SK-N-SH (cell line): Measurements from ENCODE around the gene SCN4A. TPM values are rescaled to one million over a fixed set of nuclear protein-coding genes. Genes with fewer than 3 reads are reported as not detected.

Experiments used
- CTCF ChIA-PET: fragments of 300-600, 350-600 bp; formaldehyde crosslinking; extraction: SDS; loops from one replicate; lab custom pipeline; 2021; lab: Yijun Ruan, JAX
- POLR2A ChIA-PET: fragments of 350-600 bp; sonication (Branson Sonifier 250); formaldehyde crosslinking; extraction: SDS; loops from one replicate; lab custom pipeline; 2020; ENCODE audit warnings: antibody characterized with exemption, inconsistent platforms; lab: Yijun Ruan, JAX
- DNase-seq: peaks from one replicate; pipeline ENCODE4 v3.0.0; 2012
- H2AFZ ChIP-seq: fragments of 200-600 bp; sonication (generic); 2 replicates; pipeline ENCODE4 v1.8.1; 2016; ENCODE audit warnings: antibody characterized with exemption, mild to moderate bottlenecking, low read depth
- H3F3A ChIP-seq: fragments of 200-600 bp; sonication (generic); replicated peaks from 2 replicates; pipeline ENCODE3; 2016; ENCODE audit warnings: antibody characterized with exemption, mild to moderate bottlenecking; ENCODE audit not compliant: insufficient read depth
- H3K27ac ChIP-seq, 2 experiments: fragments of 200-500 bp in 1 of 2; fragments of 200-600 bp in 1 of 2; sonication (Bioruptor generic) in 1 of 2; sonication (generic), shearing (Covaris generic) in 1 of 2; 2 replicates each; pipeline versions ENCODE4 v1.5.1 to v1.6.1; 2014 to 2016; ENCODE audit warnings: low read depth in 2 of 2, inconsistent platforms in 1 of 2, low read length in 1 of 2, mild to moderate bottlenecking in 1 of 2, mixed read lengths in 1 of 2
- H3K27me3 ChIP-seq: fragments of 200-600 bp; sonication (generic), shearing (Covaris generic); 2 replicates; pipeline ENCODE4 v1.6.1; 2016; ENCODE audit warnings: mixed run types; ENCODE audit not compliant: insufficient read depth
- H3K36me3 ChIP-seq, 2 experiments: fragments of 200-500 bp in 1 of 2; fragments of 200-600 bp in 1 of 2; sonication (Bioruptor generic) in 1 of 2; sonication (generic) in 1 of 2; replicated peaks in 1 of 2; 2 replicates each; pipeline versions ENCODE3 to v1.5.1; 2014 to 2016; ENCODE audit warnings: low read length in 1 of 2, mild to moderate bottlenecking in 1 of 2; ENCODE audit not compliant: insufficient read depth in 2 of 2, control insufficient read depth in 1 of 2
- H3K4me1 ChIP-seq, 2 experiments: fragments of 200-500 bp in 1 of 2; fragments of 200-600 bp in 1 of 2; sonication (Bioruptor generic) in 1 of 2; sonication (generic), shearing (Covaris generic) in 1 of 2; 2 replicates each; pipeline versions ENCODE4 v1.5.1 to v1.6.1; 2014 to 2016; ENCODE audit warnings: low read depth in 1 of 2, low read length in 1 of 2, mixed run types in 1 of 2; ENCODE audit not compliant: insufficient read depth in 2 of 2, control insufficient read depth in 1 of 2
- H3K4me2 ChIP-seq: fragments of 200-600 bp; sonication (generic), shearing (Covaris generic); 2 replicates; pipeline ENCODE4 v1.6.1; 2017; ENCODE audit warnings: mixed run types
- H3K4me3 ChIP-seq, 2 experiments: fragments of 200-500 bp in 1 of 2; fragments of 200-600 bp in 1 of 2; sonication (Bioruptor generic) in 1 of 2; sonication (generic), shearing (Covaris generic) in 1 of 2; 2 replicates each; pipeline versions ENCODE4 v1.5.1 to v1.8.1; 2014 to 2016; ENCODE audit warnings: low read depth in 2 of 2, inconsistent platforms in 1 of 2, low read length in 1 of 2, mild to moderate bottlenecking in 1 of 2, mixed read lengths in 1 of 2, moderate library complexity in 1 of 2
- H3K79me2 ChIP-seq: fragments of 200-600 bp; sonication (generic); 2 replicates; pipeline ENCODE4 v1.8.1; 2017; ENCODE audit warnings: mild to moderate bottlenecking; ENCODE audit not compliant: insufficient read depth
- H3K9ac ChIP-seq: fragments of 200-600 bp; sonication (generic); 2 replicates; pipeline ENCODE4 v1.6.1; 2017; ENCODE audit warnings: mixed run types
- H3K9me2 ChIP-seq: fragments of 200-600 bp; sonication (generic); 2 replicates; pipeline ENCODE4 v1.6.1; 2017; ENCODE audit warnings: mixed run types
- H3K9me3 ChIP-seq: fragments of 200-600 bp; sonication (generic); 2 replicates; pipeline ENCODE4 v1.6.1; 2017; ENCODE audit warnings: mixed run types, mild to moderate bottlenecking, moderate library complexity
- H4K20me1 ChIP-seq: fragments of 200-600 bp; sonication (generic); 2 replicates; pipeline ENCODE4 v1.6.1; 2017; ENCODE audit warnings: mild to moderate bottlenecking, mixed run types; ENCODE audit not compliant: insufficient read depth
- ELF1 ChIP-seq: IDR thresholded peaks from 2 replicates; pipeline ENCODE4 v1.4.0; 2012
- EP300 ChIP-seq, 2 experiments: IDR thresholded peaks; 2 replicates each; pipeline versions ENCODE4 v1.4.0 to v1.6.1; 2012; ENCODE audit warnings: borderline replicate concordance in 1 of 2, low read depth in 1 of 2, low read length in 1 of 2
- FOSL2 ChIP-seq: IDR thresholded peaks from 2 replicates; pipeline ENCODE4 v1.4.0; 2012; ENCODE audit warnings: low read depth, mild to moderate bottlenecking, moderate library complexity, borderline replicate concordance
- MXI1 ChIP-seq: IDR thresholded peaks from 2 replicates; pipeline ENCODE4 v1.6.1; 2012; ENCODE audit warnings: mild to moderate bottlenecking, low read depth, low read length, improper control_type of control experiment
- RFX5 ChIP-seq: IDR thresholded peaks from 2 replicates; pipeline ENCODE4 v1.6.1; 2012; ENCODE audit warnings: mild to moderate bottlenecking, improper control_type of control experiment, low read length
- TEAD4 ChIP-seq: IDR thresholded peaks from 2 replicates; pipeline ENCODE4 v1.4.0; 2012; ENCODE audit warnings: mild to moderate bottlenecking, borderline replicate concordance; ENCODE audit not compliant: insufficient read depth
- YY1 ChIP-seq: IDR thresholded peaks from 2 replicates; pipeline ENCODE4 v1.4.0; 2012; ENCODE audit warnings: low read depth, mild to moderate bottlenecking
- WGBS: methylation state at CpG from one replicate; pipeline ENCODE4 v1.1.6; 2017; ENCODE audit warnings: low lambda C conversion rate; 5-methylcytosine and 5-hydroxymethylcytosine counted together
- polyA plus RNA-seq, 3 experiments: library from polyadenylated mRNA; depleted of rRNA; stranded (reverse); fragments of >200 nt; gene quantifications; 2 replicates each; pipeline ENCODE4 v1.2.3, GENCODE V29; 2012
- TF ChIP-seq, protein P1 (sequence below): IDR thresholded peaks from 2 replicates; pipeline ENCODE4 v1.4.0; 2012; ENCODE audit warnings: low read depth, borderline replicate concordance
- TF ChIP-seq, protein P2 (sequence below): IDR thresholded peaks from 2 replicates; pipeline ENCODE4 v1.4.0; 2012; ENCODE audit warnings: low read depth, borderline replicate concordance
- TF ChIP-seq, protein P3 (sequence below): IDR thresholded peaks from 2 replicates; pipeline ENCODE4 v1.6.1; 2012; ENCODE audit warnings: mild to moderate bottlenecking, low read depth, low read length, moderate library complexity
- TF ChIP-seq, protein P4 (sequence below): IDR thresholded peaks from 2 replicates; pipeline ENCODE4 v1.4.0; 2012; ENCODE audit warnings: low read depth

Gene SCN4A
- polyA plus RNA-seq, 1 of the 3 experiments (the other 2 are of a cell fraction): not detected

DNA sequence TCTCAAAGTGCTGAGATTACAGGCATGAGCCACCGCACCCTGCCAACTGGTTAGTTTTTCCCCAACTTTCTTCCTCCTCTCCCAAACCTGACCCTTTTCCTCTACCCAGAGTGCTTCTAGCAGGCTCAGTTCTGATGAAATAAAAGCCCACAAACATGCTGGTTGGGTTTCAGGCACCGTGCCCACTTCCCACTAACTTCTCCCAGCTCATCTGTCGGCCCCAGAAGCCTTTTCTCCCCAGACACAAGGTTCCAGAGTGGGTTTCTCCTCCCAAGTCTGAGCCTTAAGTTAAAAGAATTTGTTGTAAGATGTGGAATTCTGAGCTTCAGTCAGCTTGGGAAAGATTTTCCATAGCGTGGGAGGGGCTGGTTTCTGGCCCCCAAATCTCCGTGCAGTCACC, 11.5 kb upstream of the SCN4A start:
- Histone ChIP-seq H3K4me3 (no peak overlapping the region), H3K9ac (no peak overlapping the region), H4K20me1 (no peaks in the 10 kb centered on the region), H3K79me2 (no peaks in the 10 kb centered on the region), H3K9me2 (no peaks in the 10 kb centered on the region), H3K27ac (no peak overlapping the region), H3F3A (no peaks in the 10 kb centered on the region), H3K27me3 (no peaks in the 10 kb centered on the region), H3K4me1 (peaks cover 0 to 4% of the 10 kb centered on the region in 2 experiments; a peak in 1 of 4 replicates), H3K36me3 (no peaks in the 10 kb centered on the region), H2AFZ (no peak overlapping the region), H3K4me2 (no peak overlapping the region), H3K9me3 (no peaks in the 10 kb centered on the region)
- TF ChIP-seq MXI1 (no peak), ELF1 (no peak), EP300 (IDR thresholded peaks at IDR 0.05; ENCODE audit: borderline replicate concordance in 1 of 2, low read depth in 1 of 2, low read length in 1 of 2) (no peak), YY1 (no peak), TEAD4 (no peak), FOSL2 (no peak), RFX5 (no peak)
- TF ChIP-seq, protein P1, sequence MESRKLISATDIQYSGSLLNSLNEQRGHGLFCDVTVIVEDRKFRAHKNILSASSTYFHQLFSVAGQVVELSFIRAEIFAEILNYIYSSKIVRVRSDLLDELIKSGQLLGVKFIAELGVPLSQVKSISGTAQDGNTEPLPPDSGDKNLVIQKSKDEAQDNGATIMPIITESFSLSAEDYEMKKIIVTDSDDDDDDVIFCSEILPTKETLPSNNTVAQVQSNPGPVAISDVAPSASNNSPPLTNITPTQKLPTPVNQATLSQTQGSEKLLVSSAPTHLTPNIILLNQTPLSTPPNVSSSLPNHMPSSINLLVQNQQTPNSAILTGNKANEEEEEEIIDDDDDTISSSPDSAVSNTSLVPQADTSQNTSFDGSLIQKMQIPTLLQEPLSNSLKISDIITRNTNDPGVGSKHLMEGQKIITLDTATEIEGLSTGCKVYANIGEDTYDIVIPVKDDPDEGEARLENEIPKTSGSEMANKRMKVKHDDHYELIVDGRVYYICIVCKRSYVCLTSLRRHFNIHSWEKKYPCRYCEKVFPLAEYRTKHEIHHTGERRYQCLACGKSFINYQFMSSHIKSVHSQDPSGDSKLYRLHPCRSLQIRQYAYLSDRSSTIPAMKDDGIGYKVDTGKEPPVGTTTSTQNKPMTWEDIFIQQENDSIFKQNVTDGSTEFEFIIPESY: no peak
- TF ChIP-seq, protein P2, sequence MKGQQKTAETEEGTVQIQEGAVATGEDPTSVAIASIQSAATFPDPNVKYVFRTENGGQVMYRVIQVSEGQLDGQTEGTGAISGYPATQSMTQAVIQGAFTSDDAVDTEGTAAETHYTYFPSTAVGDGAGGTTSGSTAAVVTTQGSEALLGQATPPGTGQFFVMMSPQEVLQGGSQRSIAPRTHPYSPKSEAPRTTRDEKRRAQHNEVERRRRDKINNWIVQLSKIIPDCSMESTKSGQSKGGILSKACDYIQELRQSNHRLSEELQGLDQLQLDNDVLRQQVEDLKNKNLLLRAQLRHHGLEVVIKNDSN: no peak
- TF ChIP-seq, protein P3, sequence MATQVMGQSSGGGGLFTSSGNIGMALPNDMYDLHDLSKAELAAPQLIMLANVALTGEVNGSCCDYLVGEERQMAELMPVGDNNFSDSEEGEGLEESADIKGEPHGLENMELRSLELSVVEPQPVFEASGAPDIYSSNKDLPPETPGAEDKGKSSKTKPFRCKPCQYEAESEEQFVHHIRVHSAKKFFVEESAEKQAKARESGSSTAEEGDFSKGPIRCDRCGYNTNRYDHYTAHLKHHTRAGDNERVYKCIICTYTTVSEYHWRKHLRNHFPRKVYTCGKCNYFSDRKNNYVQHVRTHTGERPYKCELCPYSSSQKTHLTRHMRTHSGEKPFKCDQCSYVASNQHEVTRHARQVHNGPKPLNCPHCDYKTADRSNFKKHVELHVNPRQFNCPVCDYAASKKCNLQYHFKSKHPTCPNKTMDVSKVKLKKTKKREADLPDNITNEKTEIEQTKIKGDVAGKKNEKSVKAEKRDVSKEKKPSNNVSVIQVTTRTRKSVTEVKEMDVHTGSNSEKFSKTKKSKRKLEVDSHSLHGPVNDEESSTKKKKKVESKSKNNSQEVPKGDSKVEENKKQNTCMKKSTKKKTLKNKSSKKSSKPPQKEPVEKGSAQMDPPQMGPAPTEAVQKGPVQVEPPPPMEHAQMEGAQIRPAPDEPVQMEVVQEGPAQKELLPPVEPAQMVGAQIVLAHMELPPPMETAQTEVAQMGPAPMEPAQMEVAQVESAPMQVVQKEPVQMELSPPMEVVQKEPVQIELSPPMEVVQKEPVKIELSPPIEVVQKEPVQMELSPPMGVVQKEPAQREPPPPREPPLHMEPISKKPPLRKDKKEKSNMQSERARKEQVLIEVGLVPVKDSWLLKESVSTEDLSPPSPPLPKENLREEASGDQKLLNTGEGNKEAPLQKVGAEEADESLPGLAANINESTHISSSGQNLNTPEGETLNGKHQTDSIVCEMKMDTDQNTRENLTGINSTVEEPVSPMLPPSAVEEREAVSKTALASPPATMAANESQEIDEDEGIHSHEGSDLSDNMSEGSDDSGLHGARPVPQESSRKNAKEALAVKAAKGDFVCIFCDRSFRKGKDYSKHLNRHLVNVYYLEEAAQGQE: no peak
- TF ChIP-seq, protein P4, sequence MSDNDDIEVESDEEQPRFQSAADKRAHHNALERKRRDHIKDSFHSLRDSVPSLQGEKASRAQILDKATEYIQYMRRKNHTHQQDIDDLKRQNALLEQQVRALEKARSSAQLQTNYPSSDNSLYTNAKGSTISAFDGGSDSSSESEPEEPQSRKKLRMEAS: no peak
- CTCF ChIA-PET: interaction anchor here (0.8 to 2.7 kb wide), 12 partner anchors 9 to 298 kb away, joined by 3 to 22 read pairs (median 6); partner anchors contain the start of genes CSHL1 and GH1
- no peak for DNase-seq
- WGBS: 71% methylated on average over 5 of the region's 5 CpGs
- POLR2A ChIA-PET: no interaction called here
